ENCODE measurements around the gene C22orf31. TPM values are rescaled to one million over a fixed set of nuclear protein-coding genes. Genes with fewer than 3 reads are reported as not detected.

The C22orf31 gene
- total and polyA plus RNA-seq, 2 experiments from 2014 or later: 0.36 TPM; not detected in 1

DNA sequence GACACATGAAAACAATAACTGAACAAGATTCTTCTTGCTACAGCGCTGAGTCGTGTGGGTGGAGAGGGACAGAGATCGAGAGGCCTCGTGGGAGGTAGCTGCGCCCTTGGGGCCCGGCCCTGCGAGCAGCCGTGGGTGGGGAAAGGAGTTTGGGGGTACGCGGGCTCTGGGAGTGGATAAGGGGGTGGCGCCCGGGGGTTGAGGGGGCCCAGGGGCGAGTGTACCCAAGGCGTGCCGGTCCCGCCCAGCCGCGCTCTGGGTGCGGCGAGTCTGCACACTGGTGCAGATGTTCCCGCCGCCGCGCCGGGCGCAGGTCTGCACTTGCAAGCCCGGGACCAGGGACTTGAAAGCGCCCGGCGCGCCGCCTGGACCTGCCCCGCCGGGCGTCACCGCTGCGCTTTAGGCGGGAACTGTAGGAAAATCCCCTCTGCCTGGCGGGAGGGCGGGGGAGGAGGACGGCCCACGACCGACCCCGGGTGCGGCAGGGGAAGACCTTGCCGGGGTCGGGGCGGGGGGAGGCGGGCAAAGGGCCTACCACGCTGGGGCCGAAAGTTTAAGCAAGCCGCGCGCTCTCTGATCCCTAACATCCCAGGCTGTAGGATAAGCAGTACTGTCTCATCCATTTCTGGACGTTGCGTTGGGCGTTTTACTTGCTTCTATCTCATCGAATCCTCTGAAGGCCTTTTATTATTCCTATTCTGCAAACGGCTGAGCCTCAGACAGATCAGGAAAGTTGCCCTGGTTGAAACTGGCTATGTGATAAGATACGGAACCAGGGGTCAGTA, 9.8 kb upstream of the C22orf31 start (continued):
- TF ChIP-seq, protein P1, sequence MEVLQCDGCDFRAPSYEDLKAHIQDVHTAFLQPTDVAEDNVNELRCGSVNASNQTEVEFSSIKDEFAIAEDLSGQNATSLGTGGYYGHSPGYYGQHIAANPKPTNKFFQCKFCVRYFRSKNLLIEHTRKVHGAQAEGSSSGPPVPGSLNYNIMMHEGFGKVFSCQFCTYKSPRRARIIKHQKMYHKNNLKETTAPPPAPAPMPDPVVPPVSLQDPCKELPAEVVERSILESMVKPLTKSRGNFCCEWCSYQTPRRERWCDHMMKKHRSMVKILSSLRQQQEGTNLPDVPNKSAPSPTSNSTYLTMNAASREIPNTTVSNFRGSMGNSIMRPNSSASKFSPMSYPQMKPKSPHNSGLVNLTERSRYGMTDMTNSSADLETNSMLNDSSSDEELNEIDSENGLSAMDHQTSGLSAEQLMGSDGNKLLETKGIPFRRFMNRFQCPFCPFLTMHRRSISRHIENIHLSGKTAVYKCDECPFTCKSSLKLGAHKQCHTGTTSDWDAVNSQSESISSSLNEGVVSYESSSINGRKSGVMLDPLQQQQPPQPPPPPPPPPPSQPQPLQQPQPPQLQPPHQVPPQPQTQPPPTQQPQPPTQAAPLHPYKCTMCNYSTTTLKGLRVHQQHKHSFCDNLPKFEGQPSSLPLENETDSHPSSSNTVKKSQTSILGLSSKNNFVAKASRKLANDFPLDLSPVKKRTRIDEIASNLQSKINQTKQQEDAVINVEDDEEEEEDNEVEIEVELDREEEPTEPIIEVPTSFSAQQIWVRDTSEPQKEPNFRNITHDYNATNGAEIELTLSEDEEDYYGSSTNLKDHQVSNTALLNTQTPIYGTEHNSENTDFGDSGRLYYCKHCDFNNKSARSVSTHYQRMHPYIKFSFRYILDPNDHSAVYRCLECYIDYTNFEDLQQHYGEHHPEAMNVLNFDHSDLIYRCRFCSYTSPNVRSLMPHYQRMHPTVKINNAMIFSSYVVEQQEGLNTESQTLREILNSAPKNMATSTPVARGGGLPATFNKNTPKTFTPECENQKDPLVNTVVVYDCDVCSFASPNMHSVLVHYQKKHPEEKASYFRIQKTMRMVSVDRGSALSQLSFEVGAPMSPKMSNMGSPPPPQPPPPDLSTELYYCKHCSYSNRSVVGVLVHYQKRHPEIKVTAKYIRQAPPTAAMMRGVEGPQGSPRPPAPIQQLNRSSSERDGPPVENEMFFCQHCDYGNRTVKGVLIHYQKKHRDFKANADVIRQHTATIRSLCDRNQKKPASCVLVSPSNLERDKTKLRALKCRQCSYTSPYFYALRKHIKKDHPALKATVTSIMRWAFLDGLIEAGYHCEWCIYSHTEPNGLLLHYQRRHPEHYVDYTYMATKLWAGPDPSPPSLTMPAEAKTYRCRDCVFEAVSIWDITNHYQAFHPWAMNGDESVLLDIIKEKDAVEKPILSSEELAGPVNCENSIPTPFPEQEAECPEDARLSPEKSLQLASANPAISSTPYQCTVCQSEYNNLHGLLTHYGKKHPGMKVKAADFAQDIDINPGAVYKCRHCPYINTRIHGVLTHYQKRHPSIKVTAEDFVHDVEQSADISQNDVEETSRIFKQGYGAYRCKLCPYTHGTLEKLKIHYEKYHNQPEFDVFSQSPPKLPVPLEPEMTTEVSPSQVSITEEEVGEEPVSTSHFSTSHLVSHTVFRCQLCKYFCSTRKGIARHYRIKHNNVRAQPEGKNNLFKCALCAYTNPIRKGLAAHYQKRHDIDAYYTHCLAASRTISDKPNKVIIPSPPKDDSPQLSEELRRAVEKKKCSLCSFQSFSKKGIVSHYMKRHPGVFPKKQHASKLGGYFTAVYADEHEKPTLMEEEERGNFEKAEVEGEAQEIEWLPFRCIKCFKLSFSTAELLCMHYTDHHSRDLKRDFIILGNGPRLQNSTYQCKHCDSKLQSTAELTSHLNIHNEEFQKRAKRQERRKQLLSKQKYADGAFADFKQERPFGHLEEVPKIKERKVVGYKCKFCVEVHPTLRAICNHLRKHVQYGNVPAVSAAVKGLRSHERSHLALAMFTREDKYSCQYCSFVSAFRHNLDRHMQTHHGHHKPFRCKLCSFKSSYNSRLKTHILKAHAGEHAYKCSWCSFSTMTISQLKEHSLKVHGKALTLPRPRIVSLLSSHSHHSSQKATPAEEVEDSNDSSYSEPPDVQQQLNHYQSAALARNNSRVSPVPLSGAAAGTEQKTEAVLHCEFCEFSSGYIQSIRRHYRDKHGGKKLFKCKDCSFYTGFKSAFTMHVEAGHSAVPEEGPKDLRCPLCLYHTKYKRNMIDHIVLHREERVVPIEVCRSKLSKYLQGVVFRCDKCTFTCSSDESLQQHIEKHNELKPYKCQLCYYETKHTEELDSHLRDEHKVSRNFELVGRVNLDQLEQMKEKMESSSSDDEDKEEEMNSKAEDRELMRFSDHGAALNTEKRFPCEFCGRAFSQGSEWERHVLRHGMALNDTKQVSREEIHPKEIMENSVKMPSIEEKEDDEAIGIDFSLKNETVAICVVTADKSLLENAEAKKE (CRISPR knock-in tag; IDR thresholded peaks at IDR 0.05): no peak
- 0 out of 2 replicates have a peak, but pooled peaks have one; percentile 16 for TF ChIP-seq CREB1 (CRISPR knock-in tag; IDR thresholded peaks at IDR 0.05; ENCODE audit: low read depth)

DNA sequence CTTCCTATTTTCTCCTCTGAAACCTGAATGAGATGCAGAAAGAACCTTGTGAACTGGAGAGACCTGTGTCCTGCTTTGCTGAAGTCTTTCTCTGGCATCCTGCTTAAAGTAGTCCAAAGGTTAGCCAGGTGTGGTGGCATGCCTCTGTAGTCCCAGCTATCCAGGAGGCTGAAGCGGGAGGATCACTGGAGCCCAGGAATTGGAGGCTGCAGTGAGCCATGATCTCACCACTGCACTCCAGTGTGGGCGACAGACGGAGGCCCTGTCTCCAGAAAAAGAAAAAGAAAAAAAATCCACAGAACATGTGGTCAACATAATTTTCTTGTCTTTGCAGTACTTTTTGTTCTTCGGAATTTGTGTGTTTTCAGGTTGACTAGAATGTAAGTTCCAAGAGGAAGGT, 8.9 kb upstream of the C22orf31 start:
- Histone ChIP-seq H3K4me3 (no peak overlapping the region), H3F3A (replicated peaks; ENCODE audit: low read depth) (peaks cover 8% of the 10 kb centered on the region; the same call in 1 of the 2 replicates), H2AFZ (no peak overlapping the region), H3K4me2 (peak overlapping the region; percentile 82), H4K20me1 (replicated peaks; ENCODE audit: insufficient read depth) (no peaks in the 10 kb centered on the region), H3K79me2 (replicated peaks; ENCODE audit: insufficient read depth) (no peaks in the 10 kb centered on the region), H3K27ac (ENCODE audit: low read depth) (no peak overlapping the region), H3K9me2 (ENCODE audit: insufficient read depth) (no peaks in the 10 kb centered on the region), H3K36me3 (ENCODE audit: insufficient read depth) (no peaks in the 10 kb centered on the region), H3K4me1 (ENCODE audit: insufficient read depth) (peaks cover 18% of the 10 kb centered on the region; the same call in 1 of the 2 replicates), H3K27me3 (ENCODE audit: insufficient read depth) (peaks cover 57% of the 10 kb centered on the region)
- Mint-ChIP-seq H3K9me3 (no peaks in the 10 kb centered on the region; the same call in 2 of the 3 replicates), H3K36me3 (ENCODE audit: low read depth) (no peaks in the 10 kb centered on the region), H3K27me3 (ENCODE audit: insufficient read depth, low read depth, poor library complexity) (peaks cover 44% of the 10 kb centered on the region), H3K27ac (no peak overlapping the region), H3K4me1 (peaks cover 14% of the 10 kb centered on the region), H3K4me3 (peak overlapping the region; percentile 73)
- ATAC-seq (no peak), DNase-seq (ENCODE audit: low spot score) (no peak)
- TF ChIP-seq STAT1 (IDR thresholded peaks at IDR 0.05; ENCODE audit: unreplicated experiment) (no peak), ZNF114 (CRISPR knock-in tag; IDR thresholded peaks at IDR 0.05) (no peak)
